OCI-LY1 (cell line): ENCODE measurements around the gene PLPP4.

ENCODE experiments used
- EZH2 ChIP-seq: fragments of 200-600 bp; sonication (generic), shearing (Covaris generic); IDR thresholded peaks from 2 replicates; pipeline ENCODE4 v1.8.0; 2017; ENCODE audit warnings: borderline replicate concordance, mixed run types, mild to moderate bottlenecking, antibody characterized with exemption, low read length, moderate library complexity, mixed read lengths
- TF ChIP-seq, protein P1 (sequence below): fragments of 200-600 bp; sonication (generic), shearing (Covaris generic); IDR thresholded peaks from 2 replicates; pipeline ENCODE4 v1.5.1; 2017; ENCODE audit warnings: mild to moderate bottlenecking, antibody characterized with exemption, low read length, moderate library complexity, mixed read lengths

DNA sequence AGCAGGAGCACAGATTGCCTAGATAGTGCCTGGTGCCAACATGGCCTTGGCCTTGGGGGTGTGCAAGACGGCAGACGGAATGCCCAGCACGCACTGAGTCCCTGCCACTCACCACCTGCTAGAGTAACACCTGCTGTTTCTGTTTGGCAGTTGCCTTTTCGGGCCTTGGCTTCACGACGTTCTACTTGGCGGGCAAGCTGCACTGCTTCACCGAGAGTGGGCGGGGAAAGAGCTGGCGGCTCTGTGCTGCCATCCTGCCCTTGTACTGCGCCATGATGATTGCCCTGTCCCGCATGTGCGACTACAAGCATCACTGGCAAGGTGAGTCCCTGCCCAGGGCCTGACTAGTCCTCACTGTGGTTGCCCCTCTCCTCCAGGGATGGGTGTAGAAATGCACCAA, 118.0 kb downstream of the PLPP4 start:
- TF ChIP-seq EZH2 = no peak
- TF ChIP-seq, protein P1, sequence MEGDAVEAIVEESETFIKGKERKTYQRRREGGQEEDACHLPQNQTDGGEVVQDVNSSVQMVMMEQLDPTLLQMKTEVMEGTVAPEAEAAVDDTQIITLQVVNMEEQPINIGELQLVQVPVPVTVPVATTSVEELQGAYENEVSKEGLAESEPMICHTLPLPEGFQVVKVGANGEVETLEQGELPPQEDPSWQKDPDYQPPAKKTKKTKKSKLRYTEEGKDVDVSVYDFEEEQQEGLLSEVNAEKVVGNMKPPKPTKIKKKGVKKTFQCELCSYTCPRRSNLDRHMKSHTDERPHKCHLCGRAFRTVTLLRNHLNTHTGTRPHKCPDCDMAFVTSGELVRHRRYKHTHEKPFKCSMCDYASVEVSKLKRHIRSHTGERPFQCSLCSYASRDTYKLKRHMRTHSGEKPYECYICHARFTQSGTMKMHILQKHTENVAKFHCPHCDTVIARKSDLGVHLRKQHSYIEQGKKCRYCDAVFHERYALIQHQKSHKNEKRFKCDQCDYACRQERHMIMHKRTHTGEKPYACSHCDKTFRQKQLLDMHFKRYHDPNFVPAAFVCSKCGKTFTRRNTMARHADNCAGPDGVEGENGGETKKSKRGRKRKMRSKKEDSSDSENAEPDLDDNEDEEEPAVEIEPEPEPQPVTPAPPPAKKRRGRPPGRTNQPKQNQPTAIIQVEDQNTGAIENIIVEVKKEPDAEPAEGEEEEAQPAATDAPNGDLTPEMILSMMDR = no peak
